ENCODE data around the gene KRTAP5-4. TPM values are rescaled to one million over a fixed set of nuclear protein-coding genes. Genes with fewer than 3 reads are reported as not detected.

Gene KRTAP5-4
- total and polyA plus RNA-seq, 2 donors (not counting 1 experiment from before 2014, with no cell fraction given), result not detected

DNA sequence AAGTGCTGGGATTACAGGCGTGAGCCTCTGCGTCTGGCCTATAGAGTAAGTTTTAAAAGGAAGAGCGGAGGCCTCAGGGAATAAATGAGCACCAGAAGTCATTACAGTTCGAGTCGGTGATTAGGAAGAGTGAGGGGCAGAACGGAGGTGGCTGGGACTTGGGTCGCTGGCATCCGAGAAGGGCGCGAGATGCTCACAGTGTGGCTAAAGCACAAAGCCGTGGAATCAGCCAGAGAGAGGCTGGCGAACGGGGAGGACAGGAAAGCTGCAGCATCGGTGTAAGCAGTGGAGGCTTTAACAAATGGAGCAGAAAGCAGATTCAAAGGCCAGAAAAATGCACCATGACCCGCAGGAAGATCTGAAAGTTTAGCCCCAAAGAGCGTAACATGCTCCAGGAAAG, 2.7 kb upstream of the KRTAP5-4 start:
- no peak overlapping the region for H3K4me2 ChIP-seq (ENCODE audit: extremely low read depth, insufficient read depth, low read length)
- H3K9me3 ChIP-seq (ENCODE audit: control insufficient read depth, insufficient read depth, low read depth, low read length), result no peaks in the 10 kb centered on the region
- H3K79me2 ChIP-seq (ENCODE audit: control insufficient read depth, insufficient read depth, low read length), result no peaks in the 10 kb centered on the region
- no peaks in the 10 kb centered on the region for H3K36me3 ChIP-seq (ENCODE audit: control insufficient read depth, insufficient read depth, low read length)
- no peak overlapping the region for H3K27ac ChIP-seq (ENCODE audit: insufficient read depth, low read length)
- H4K20me1 ChIP-seq (ENCODE audit: control insufficient read depth, extremely low read depth, insufficient read depth, low read length), result no peaks in the 10 kb centered on the region
- DNase-seq (ENCODE audit: low read depth in 2 of 2), result no peak
- no peak overlapping the region for H3K4me3 ChIP-seq (replicated peaks in 1 of 4; ENCODE audit: control extremely low read depth in 1 of 4, insufficient read depth in 1 of 4, low read depth in 3 of 4, low read length in 4 of 4)
- no peak overlapping the region for H2AFZ ChIP-seq (ENCODE audit: low read length)
- H3K9ac ChIP-seq (ENCODE audit: insufficient read depth, low read length), result no peak overlapping the region
- H3K4me1 ChIP-seq (ENCODE audit: control insufficient read depth, extremely low read depth, insufficient read depth, low read length), result no peaks in the 10 kb centered on the region
- TF ChIP-seq EZH2 (IDR thresholded peaks at IDR 0.05; ENCODE audit: low read length, missing control alignments), result no peak
- H3K27me3 ChIP-seq (ENCODE audit: control insufficient read depth, insufficient read depth, low read length), result peaks cover 4% of the 10 kb centered on the region

DNA sequence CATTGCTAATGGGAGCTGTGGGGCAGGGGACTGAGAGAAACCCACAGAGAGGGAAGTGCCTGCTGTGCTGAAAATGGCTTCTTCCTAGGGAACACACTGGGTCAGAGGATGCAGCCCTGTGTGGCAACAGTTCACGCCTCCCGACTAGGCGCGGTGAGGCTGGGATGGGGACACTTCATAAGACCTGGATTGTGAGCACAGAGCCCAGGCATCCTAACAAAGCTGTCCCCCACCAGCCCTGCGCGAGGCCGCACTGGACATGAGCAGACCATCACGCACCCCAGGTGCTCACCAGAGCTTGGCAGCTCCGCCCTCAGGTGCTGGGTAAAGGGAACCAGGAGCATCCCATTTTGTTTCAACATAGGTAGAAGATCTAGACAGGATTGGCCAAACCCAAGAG, 1.8 kb upstream of the KRTAP5-4 start:
- DNase-seq (ENCODE audit: low read depth in 2 of 2), result no peak
- TF ChIP-seq EZH2 (IDR thresholded peaks at IDR 0.05; ENCODE audit: low read length, missing control alignments) (no peak), CTCF (conservative IDR thresholded peaks at IDR 0.05 in 1 of 2, IDR thresholded peaks at IDR 0.05 in 1 of 2; ENCODE audit: low read depth in 1 of 2, low read length in 2 of 2) (no peak)
- no peaks in the 10 kb centered on the region for H3K79me2 ChIP-seq (ENCODE audit: control insufficient read depth, insufficient read depth, low read length)

GRCh38 chr11:1619449-1619848, 2.5 kb downstream of the KRTAP5-4 start:
- TF ChIP-seq CTCF (conservative IDR thresholded peaks at IDR 0.05 in 1 of 2, IDR thresholded peaks at IDR 0.05 in 1 of 2; ENCODE audit: low read depth in 1 of 2, low read length in 2 of 2) (no peak), EZH2 (IDR thresholded peaks at IDR 0.05; ENCODE audit: low read length, missing control alignments) (no peak)
- H4K20me1 ChIP-seq (ENCODE audit: control insufficient read depth, extremely low read depth, insufficient read depth, low read length), result no peaks in the 10 kb centered on the region
- no peak overlapping the region for H3K4me2 ChIP-seq (ENCODE audit: extremely low read depth, insufficient read depth, low read length)
- H2AFZ ChIP-seq (ENCODE audit: low read length), result no peak overlapping the region
- H3K4me3 ChIP-seq (replicated peaks in 1 of 4; ENCODE audit: control extremely low read depth in 1 of 4, insufficient read depth in 1 of 4, low read depth in 3 of 4, low read length in 4 of 4), result no peak overlapping the region
- no peak overlapping the region for H3K9ac ChIP-seq (ENCODE audit: insufficient read depth, low read length)
- no peaks in the 10 kb centered on the region for H3K9me3 ChIP-seq (ENCODE audit: control insufficient read depth, insufficient read depth, low read depth, low read length)
- H3K4me1 ChIP-seq (ENCODE audit: control insufficient read depth, extremely low read depth, insufficient read depth, low read length), result no peaks in the 10 kb centered on the region
- DNase-seq (ENCODE audit: low read depth in 2 of 2), result no peak
- no peaks in the 10 kb centered on the region for H3K79me2 ChIP-seq (ENCODE audit: control insufficient read depth, insufficient read depth, low read length)
- H3K27me3 ChIP-seq (ENCODE audit: control insufficient read depth, insufficient read depth, low read length), result no peaks in the 10 kb centered on the region
- no peak overlapping the region for H3K27ac ChIP-seq (ENCODE audit: insufficient read depth, low read length)
- H3K36me3 ChIP-seq (ENCODE audit: control insufficient read depth, insufficient read depth, low read length), result no peaks in the 10 kb centered on the region

More for the DNA sequence above, 1.8 kb upstream of the KRTAP5-4 start:
- no peaks in the 10 kb centered on the region for H4K20me1 ChIP-seq (ENCODE audit: control insufficient read depth, extremely low read depth, insufficient read depth, low read length)
- no peaks in the 10 kb centered on the region for H3K36me3 ChIP-seq (ENCODE audit: control insufficient read depth, insufficient read depth, low read length)
- H3K4me1 ChIP-seq (ENCODE audit: control insufficient read depth, extremely low read depth, insufficient read depth, low read length), result no peaks in the 10 kb centered on the region
- H3K4me3 ChIP-seq (replicated peaks in 1 of 4; ENCODE audit: control extremely low read depth in 1 of 4, insufficient read depth in 1 of 4, low read depth in 3 of 4, low read length in 4 of 4), result no peak overlapping the region
- H3K4me2 ChIP-seq (ENCODE audit: extremely low read depth, insufficient read depth, low read length), result no peak overlapping the region
- H3K9me3 ChIP-seq (ENCODE audit: control insufficient read depth, insufficient read depth, low read depth, low read length), result no peaks in the 10 kb centered on the region
- H3K27me3 ChIP-seq (ENCODE audit: control insufficient read depth, insufficient read depth, low read length), result peaks cover 4% of the 10 kb centered on the region
- no peak overlapping the region for H3K27ac ChIP-seq (ENCODE audit: insufficient read depth, low read length)
- H3K9ac ChIP-seq (ENCODE audit: insufficient read depth, low read length), result no peak overlapping the region
- no peak overlapping the region for H2AFZ ChIP-seq (ENCODE audit: low read length)
